ENCODE measurements around the gene FAM200C.

DNA sequence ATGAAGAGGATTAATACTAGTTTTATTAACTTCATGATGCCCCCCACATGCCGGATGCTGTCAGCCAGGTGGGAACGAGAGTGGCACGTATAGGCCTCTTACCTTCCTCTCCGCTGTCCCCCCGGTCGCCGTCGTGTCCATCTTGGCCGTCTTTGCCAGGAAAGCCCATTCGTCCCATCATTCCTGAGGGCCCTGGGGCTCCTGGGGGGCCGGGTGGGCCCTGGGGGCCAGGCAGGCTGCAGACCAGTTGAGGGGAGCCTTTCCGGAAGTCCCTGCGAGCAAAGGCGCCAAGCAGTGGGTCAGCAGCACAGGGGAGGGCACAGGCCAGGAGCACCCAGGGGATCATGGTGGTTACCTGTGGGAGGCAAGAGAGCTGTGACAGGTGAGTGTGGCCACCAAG lies 45.2 kb downstream of the FAM200C start:
- no peak for TF ChIP-seq POLR2A (IDR thresholded peaks at IDR 0.05)
- TF ChIP-seq, protein P1, sequence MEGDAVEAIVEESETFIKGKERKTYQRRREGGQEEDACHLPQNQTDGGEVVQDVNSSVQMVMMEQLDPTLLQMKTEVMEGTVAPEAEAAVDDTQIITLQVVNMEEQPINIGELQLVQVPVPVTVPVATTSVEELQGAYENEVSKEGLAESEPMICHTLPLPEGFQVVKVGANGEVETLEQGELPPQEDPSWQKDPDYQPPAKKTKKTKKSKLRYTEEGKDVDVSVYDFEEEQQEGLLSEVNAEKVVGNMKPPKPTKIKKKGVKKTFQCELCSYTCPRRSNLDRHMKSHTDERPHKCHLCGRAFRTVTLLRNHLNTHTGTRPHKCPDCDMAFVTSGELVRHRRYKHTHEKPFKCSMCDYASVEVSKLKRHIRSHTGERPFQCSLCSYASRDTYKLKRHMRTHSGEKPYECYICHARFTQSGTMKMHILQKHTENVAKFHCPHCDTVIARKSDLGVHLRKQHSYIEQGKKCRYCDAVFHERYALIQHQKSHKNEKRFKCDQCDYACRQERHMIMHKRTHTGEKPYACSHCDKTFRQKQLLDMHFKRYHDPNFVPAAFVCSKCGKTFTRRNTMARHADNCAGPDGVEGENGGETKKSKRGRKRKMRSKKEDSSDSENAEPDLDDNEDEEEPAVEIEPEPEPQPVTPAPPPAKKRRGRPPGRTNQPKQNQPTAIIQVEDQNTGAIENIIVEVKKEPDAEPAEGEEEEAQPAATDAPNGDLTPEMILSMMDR (IDR thresholded peaks at IDR 0.05) = no peak

All from esophagus squamous epithelium (tissue), 4 donors.